ENCODE data around the gene AFF2. TPM values are rescaled to one million over a fixed set of nuclear protein-coding genes. Genes with fewer than 3 reads are reported as not detected.

Gene AFF2
- total and polyA plus RNA-seq, 2 donors (not counting 3 experiments of a cell fraction or from before 2014, with no cell fraction given): 0.03 to 0.07 TPM

GRCh38 chrX:148457279-148457678 lies 43.1 kb upstream of the AFF2 start:
- intact Hi-C loops (cut with micrococcal nuclease): no loop called here
- Histone ChIP-seq H3K4me1 (ENCODE audit: control insufficient read depth, extremely low read depth, insufficient read depth, low read length) (no peaks in the 10 kb centered on the region), H3K27ac (ENCODE audit: insufficient read depth, low read depth, low read length) (no peak overlapping the region), H3K4me2 (ENCODE audit: insufficient read depth, low read length) (no peak overlapping the region), H3K9ac (replicated peaks; ENCODE audit: extremely low read depth, insufficient read depth, low read length) (no peak overlapping the region), H3K79me2 (ENCODE audit: control insufficient read depth, insufficient read depth, low read length) (no peaks in the 10 kb centered on the region), H3K9me3 (replicated peaks; ENCODE audit: control insufficient read depth, insufficient read depth, low read length) (no peaks in the 10 kb centered on the region), H2AFZ (ENCODE audit: low read depth, low read length) (no peak overlapping the region), H3K36me3 (ENCODE audit: control insufficient read depth in 2 of 2, extremely low read depth in 1 of 2, insufficient read depth in 2 of 2, low read length in 2 of 2) (no peaks in the 10 kb centered on the region), H3K9me1 (replicated peaks; ENCODE audit: control insufficient read depth, extremely low read depth, insufficient read depth, low read length) (no peaks in the 10 kb centered on the region), H3K4me3 (replicated peaks in 1 of 3; ENCODE audit: insufficient read depth in 1 of 3, low read depth in 1 of 3, low read length in 3 of 3) (no peak overlapping the region), H3K27me3 (ENCODE audit: control insufficient read depth in 2 of 2, insufficient read depth in 2 of 2, low read length in 2 of 2) (no peaks in the 10 kb centered on the region), H4K20me1 (replicated peaks; ENCODE audit: control insufficient read depth, extremely low read depth, insufficient read depth, low read length) (no peaks in the 10 kb centered on the region)
- dilution Hi-C loops (cut with MboI; ENCODE audit: extremely low pct_ligation_motif_present, low sequenced_read_pairs): no loop called here
- DNase-seq (ENCODE audit: low read depth, low spot score) (no peak), FAIRE-seq (no peak)
- TF ChIP-seq EZH2 (IDR thresholded peaks at IDR 0.05; ENCODE audit: borderline replicate concordance, low read depth, low read length, severe bottlenecking) (no peak), CTCF (IDR thresholded peaks at IDR 0.05; ENCODE audit: extremely low read depth in 1 of 2, insufficient read depth in 1 of 2, low read depth in 1 of 2, low read length in 2 of 2) (no peak), JUN (IDR thresholded peaks at IDR 0.05; ENCODE audit: borderline replicate concordance, insufficient read depth, insufficient read length, low read depth) (no peak), FOS (IDR thresholded peaks at IDR 0.05; ENCODE audit: borderline replicate concordance, insufficient read depth, low read length) (no peak), POLR2AphosphoS5 (IDR thresholded peaks at IDR 0.05; ENCODE audit: insufficient read depth, low read depth, low read length) (no peak)
- CTCF ChIA-PET: no interaction called here
- POLR2A ChIA-PET: no interaction called here
- no TSS peak for BruUV-seq (replicated peaks)

GRCh38 chrX:148459343-148459742 lies 41.1 kb upstream of the AFF2 start:
- intact Hi-C loops (cut with micrococcal nuclease): no loop called here
- DNase-seq (ENCODE audit: low read depth, low spot score): no peak
- TF ChIP-seq POLR2A (IDR thresholded peaks at IDR 0.05; ENCODE audit: low read depth, low read length): no peak
- no peak for TF ChIP-seq JUN (IDR thresholded peaks at IDR 0.05; ENCODE audit: borderline replicate concordance, insufficient read depth, insufficient read length, low read depth)
- no peak for TF ChIP-seq FOS (IDR thresholded peaks at IDR 0.05; ENCODE audit: borderline replicate concordance, insufficient read depth, low read length)
- no peak for TF ChIP-seq POLR2AphosphoS5 (IDR thresholded peaks at IDR 0.05; ENCODE audit: insufficient read depth, low read depth, low read length)
- no peak for TF ChIP-seq MYC (IDR thresholded peaks at IDR 0.05; ENCODE audit: low read depth, low read length)
- TF ChIP-seq GATA2 (IDR thresholded peaks at IDR 0.05; ENCODE audit: insufficient read depth, insufficient read length, low read depth, low read length): no peak
- no peak for TF ChIP-seq EZH2 (IDR thresholded peaks at IDR 0.05; ENCODE audit: borderline replicate concordance, low read depth, low read length, severe bottlenecking)
- no peak for TF ChIP-seq CTCF (IDR thresholded peaks at IDR 0.05; ENCODE audit: extremely low read depth in 1 of 2, insufficient read depth in 1 of 2, low read depth in 1 of 2, low read length in 2 of 2)
- TF ChIP-seq, protein P1, sequence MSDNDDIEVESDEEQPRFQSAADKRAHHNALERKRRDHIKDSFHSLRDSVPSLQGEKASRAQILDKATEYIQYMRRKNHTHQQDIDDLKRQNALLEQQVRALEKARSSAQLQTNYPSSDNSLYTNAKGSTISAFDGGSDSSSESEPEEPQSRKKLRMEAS (IDR thresholded peaks at IDR 0.05; ENCODE audit: insufficient read depth, insufficient read length): no peak
- Histone ChIP-seq H3K4me1 (ENCODE audit: control insufficient read depth, extremely low read depth, insufficient read depth, low read length) (no peaks in the 10 kb centered on the region), H3K79me2 (ENCODE audit: control insufficient read depth, insufficient read depth, low read length) (no peaks in the 10 kb centered on the region), H2AFZ (ENCODE audit: low read depth, low read length) (no peak overlapping the region), H3K4me2 (ENCODE audit: insufficient read depth, low read length) (no peak overlapping the region), H3K9ac (replicated peaks; ENCODE audit: extremely low read depth, insufficient read depth, low read length) (no peak overlapping the region), H4K20me1 (replicated peaks; ENCODE audit: control insufficient read depth, extremely low read depth, insufficient read depth, low read length) (no peaks in the 10 kb centered on the region), H3K27ac (ENCODE audit: insufficient read depth, low read depth, low read length) (no peak overlapping the region), H3K4me3 (replicated peaks in 1 of 3; ENCODE audit: insufficient read depth in 1 of 3, low read depth in 1 of 3, low read length in 3 of 3) (no peak overlapping the region), H3K27me3 (ENCODE audit: control insufficient read depth in 2 of 2, insufficient read depth in 2 of 2, low read length in 2 of 2) (no peaks in the 10 kb centered on the region), H3K36me3 (ENCODE audit: control insufficient read depth in 2 of 2, extremely low read depth in 1 of 2, insufficient read depth in 2 of 2, low read length in 2 of 2) (no peaks in the 10 kb centered on the region), H3K9me1 (replicated peaks; ENCODE audit: control insufficient read depth, extremely low read depth, insufficient read depth, low read length) (no peaks in the 10 kb centered on the region), H3K9me3 (replicated peaks; ENCODE audit: control insufficient read depth, insufficient read depth, low read length) (no peaks in the 10 kb centered on the region)
- BruUV-seq (replicated peaks): no TSS peak
- ChIA-PET CTCF (no interaction called here), POLR2A (no interaction called here)
- dilution Hi-C loops (cut with MboI; ENCODE audit: extremely low pct_ligation_motif_present, low sequenced_read_pairs): no loop called here
- no peak for FAIRE-seq

All from endothelial cell of umbilical vein (primary cell).